ENCODE results near the gene EDC4.

DNA sequence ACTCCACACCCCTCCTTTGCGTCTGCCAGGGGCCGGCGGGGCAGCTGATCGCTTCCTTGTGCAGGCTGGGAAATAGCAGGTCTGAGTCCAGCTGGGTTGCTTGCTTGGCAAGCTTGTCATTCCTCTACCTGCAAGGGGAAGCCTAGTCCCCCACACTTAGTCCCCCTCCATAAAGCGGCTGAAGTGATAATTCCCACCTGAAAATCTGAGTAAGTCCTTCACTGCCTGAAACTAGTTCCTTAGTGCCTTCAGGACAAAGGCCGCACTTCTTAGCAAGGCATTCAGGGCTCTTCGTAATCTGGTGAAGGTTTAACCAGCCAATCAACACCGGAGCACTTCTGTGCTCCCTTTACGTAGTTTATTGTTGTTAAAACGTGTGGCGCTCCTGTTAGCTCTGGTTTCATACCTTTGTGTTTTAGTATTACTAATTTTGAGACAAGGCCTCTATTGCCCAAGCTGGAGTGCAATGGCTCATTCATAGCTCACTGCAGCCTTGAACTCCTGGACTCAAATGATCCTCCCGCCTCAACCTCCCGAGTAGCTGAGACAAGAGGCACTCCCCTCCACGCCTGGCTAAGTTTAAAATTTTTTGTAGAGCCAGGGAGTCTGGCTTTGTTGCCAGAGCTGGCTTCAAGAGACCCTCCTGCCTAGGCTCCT is 21.0 kb downstream of the EDC4 start:
- TF ChIP-seq EZH2 (IDR thresholded peaks at IDR 0.05; ENCODE audit: low read depth, unreplicated experiment) (no peak), POLR2AphosphoS5 (IDR thresholded peaks at IDR 0.05; ENCODE audit: low read depth) (no peak), EZH2phosphoT487 (IDR thresholded peaks at IDR 0.05; ENCODE audit: unreplicated experiment) (no peak), NANOG (IDR thresholded peaks at IDR 0.05; ENCODE audit: borderline replicate concordance) (no peak), JUNB (IDR thresholded peaks at IDR 0.05; ENCODE audit: unreplicated experiment) (no peak), ZNF114 (CRISPR knock-in tag; IDR thresholded peaks at IDR 0.05) (no peak)
- TF ChIP-seq, protein P1, sequence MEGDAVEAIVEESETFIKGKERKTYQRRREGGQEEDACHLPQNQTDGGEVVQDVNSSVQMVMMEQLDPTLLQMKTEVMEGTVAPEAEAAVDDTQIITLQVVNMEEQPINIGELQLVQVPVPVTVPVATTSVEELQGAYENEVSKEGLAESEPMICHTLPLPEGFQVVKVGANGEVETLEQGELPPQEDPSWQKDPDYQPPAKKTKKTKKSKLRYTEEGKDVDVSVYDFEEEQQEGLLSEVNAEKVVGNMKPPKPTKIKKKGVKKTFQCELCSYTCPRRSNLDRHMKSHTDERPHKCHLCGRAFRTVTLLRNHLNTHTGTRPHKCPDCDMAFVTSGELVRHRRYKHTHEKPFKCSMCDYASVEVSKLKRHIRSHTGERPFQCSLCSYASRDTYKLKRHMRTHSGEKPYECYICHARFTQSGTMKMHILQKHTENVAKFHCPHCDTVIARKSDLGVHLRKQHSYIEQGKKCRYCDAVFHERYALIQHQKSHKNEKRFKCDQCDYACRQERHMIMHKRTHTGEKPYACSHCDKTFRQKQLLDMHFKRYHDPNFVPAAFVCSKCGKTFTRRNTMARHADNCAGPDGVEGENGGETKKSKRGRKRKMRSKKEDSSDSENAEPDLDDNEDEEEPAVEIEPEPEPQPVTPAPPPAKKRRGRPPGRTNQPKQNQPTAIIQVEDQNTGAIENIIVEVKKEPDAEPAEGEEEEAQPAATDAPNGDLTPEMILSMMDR (conservative IDR thresholded peaks at IDR 0.05; ENCODE audit: low read depth in 2 of 2) = no peak
- TF ChIP-seq, protein P2, sequence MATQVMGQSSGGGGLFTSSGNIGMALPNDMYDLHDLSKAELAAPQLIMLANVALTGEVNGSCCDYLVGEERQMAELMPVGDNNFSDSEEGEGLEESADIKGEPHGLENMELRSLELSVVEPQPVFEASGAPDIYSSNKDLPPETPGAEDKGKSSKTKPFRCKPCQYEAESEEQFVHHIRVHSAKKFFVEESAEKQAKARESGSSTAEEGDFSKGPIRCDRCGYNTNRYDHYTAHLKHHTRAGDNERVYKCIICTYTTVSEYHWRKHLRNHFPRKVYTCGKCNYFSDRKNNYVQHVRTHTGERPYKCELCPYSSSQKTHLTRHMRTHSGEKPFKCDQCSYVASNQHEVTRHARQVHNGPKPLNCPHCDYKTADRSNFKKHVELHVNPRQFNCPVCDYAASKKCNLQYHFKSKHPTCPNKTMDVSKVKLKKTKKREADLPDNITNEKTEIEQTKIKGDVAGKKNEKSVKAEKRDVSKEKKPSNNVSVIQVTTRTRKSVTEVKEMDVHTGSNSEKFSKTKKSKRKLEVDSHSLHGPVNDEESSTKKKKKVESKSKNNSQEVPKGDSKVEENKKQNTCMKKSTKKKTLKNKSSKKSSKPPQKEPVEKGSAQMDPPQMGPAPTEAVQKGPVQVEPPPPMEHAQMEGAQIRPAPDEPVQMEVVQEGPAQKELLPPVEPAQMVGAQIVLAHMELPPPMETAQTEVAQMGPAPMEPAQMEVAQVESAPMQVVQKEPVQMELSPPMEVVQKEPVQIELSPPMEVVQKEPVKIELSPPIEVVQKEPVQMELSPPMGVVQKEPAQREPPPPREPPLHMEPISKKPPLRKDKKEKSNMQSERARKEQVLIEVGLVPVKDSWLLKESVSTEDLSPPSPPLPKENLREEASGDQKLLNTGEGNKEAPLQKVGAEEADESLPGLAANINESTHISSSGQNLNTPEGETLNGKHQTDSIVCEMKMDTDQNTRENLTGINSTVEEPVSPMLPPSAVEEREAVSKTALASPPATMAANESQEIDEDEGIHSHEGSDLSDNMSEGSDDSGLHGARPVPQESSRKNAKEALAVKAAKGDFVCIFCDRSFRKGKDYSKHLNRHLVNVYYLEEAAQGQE (IDR thresholded peaks at IDR 0.05; ENCODE audit: unreplicated experiment) = no peak

Measured in GM23338 (cell line).